Astrocyte (in vitro differentiated cells and primary cell): ENCODE data around the gene PCDH19. TPM values are rescaled to one million over a fixed set of nuclear protein-coding genes. Genes with fewer than 3 reads are reported as not detected.

Experiments used
- DNase-seq: peaks from one replicate; pipeline ENCODE4 v3.0.0-alpha.2; 2010; ENCODE audit warnings: low read depth
- FAIRE-seq: peaks from 2 replicates; lab custom pipeline; 2011; peaks lifted over from hg19 to GRCh38; lab: Jason Lieb, UNC
- H2AFZ ChIP-seq: 2 replicates; pipeline ENCODE4 v1.6.0; 2012; ENCODE audit warnings: low read depth, low read length, inconsistent platforms
- H3K27ac ChIP-seq: 2 replicates; pipeline ENCODE4 v1.5.1; 2011; ENCODE audit warnings: low read depth, low read length, inconsistent platforms
- H3K27me3 ChIP-seq: 2 replicates; pipeline ENCODE4 v1.6.0; 2011; ENCODE audit warnings: low read length, inconsistent platforms; ENCODE audit not compliant: insufficient read depth
- H3K36me3 ChIP-seq: 2 replicates; pipeline ENCODE4 v1.5.1; 2011; ENCODE audit warnings: low read length, inconsistent platforms; ENCODE audit not compliant: insufficient read depth
- H3K4me1 ChIP-seq: 2 replicates; pipeline ENCODE4 v1.5.1; 2011; ENCODE audit warnings: low read length, inconsistent platforms; ENCODE audit not compliant: insufficient read depth
- H3K4me2 ChIP-seq: 2 replicates; pipeline ENCODE4 v1.6.0; 2012; ENCODE audit warnings: low read length, inconsistent platforms
- H3K4me3 ChIP-seq: 2 replicates; pipeline ENCODE4 v1.5.1; 2011; ENCODE audit warnings: low read depth, mild to moderate bottlenecking, low read length, inconsistent platforms; ENCODE audit not compliant: insufficient read depth
- H3K79me2 ChIP-seq: 2 replicates; pipeline ENCODE4 v1.6.0; 2012; ENCODE audit warnings: mild to moderate bottlenecking, low read length, inconsistent platforms; ENCODE audit not compliant: insufficient read depth
- H3K9ac ChIP-seq: 2 replicates; pipeline ENCODE4 v1.6.0; 2012; ENCODE audit warnings: mild to moderate bottlenecking, low read length, inconsistent platforms
- H3K9me3 ChIP-seq: 2 replicates; pipeline ENCODE4 v1.5.1; 2012; ENCODE audit warnings: low read depth, mild to moderate bottlenecking, low read length, inconsistent platforms; ENCODE audit not compliant: insufficient read depth
- H4K20me1 ChIP-seq: 2 replicates; pipeline ENCODE4 v1.6.0; 2012; ENCODE audit warnings: low read length, inconsistent platforms; ENCODE audit not compliant: insufficient read depth
- H3K27ac Mint-ChIP-seq: one replicate; pipeline ENCODE4 v1.8.0; 2021; ENCODE audit warnings: mild to moderate bottlenecking, mixed read lengths; ENCODE audit not compliant: unreplicated experiment
- H3K27me3 Mint-ChIP-seq: one replicate; pipeline ENCODE4 v1.8.0; 2021; ENCODE audit warnings: low read depth, mixed read lengths; ENCODE audit not compliant: unreplicated experiment
- H3K36me3 Mint-ChIP-seq: one replicate; pipeline ENCODE4 v1.8.0; 2021; ENCODE audit warnings: low read depth, mixed read lengths; ENCODE audit not compliant: unreplicated experiment
- H3K4me1 Mint-ChIP-seq: one replicate; pipeline ENCODE4 v1.8.0; 2021; ENCODE audit warnings: low read depth, mixed read lengths; ENCODE audit not compliant: unreplicated experiment
- H3K4me3 Mint-ChIP-seq: one replicate; pipeline ENCODE4 v1.8.0; 2021; ENCODE audit warnings: mild to moderate bottlenecking, moderate library complexity, mixed read lengths; ENCODE audit not compliant: unreplicated experiment
- H3K9me3 Mint-ChIP-seq: one replicate; pipeline ENCODE4 v1.8.0; 2021; ENCODE audit warnings: mild to moderate bottlenecking, mixed read lengths; ENCODE audit not compliant: unreplicated experiment
- EZH2 ChIP-seq: IDR thresholded peaks from 2 replicates; pipeline ENCODE4 v1.6.1; 2012; ENCODE audit warnings: mild to moderate bottlenecking, low read length, inconsistent platforms; ENCODE audit not compliant: insufficient read depth
- total RNA-seq: library from RNA; stranded (reverse); gene quantifications from 2 replicates; pipeline ENCODE4 v1.2.1, GENCODE V29; 2021
- TF ChIP-seq, protein P1 (sequence below): IDR thresholded peaks from 2 replicates; pipeline ENCODE4 v1.5.1; 2011; ENCODE audit warnings: low read depth, mild to moderate bottlenecking, inconsistent platforms, low read length, moderate library complexity; ENCODE audit not compliant: insufficient read depth

PCDH19 gene
- total RNA-seq, 1 donor from 2014 or later = 11.6 TPM

DNA sequence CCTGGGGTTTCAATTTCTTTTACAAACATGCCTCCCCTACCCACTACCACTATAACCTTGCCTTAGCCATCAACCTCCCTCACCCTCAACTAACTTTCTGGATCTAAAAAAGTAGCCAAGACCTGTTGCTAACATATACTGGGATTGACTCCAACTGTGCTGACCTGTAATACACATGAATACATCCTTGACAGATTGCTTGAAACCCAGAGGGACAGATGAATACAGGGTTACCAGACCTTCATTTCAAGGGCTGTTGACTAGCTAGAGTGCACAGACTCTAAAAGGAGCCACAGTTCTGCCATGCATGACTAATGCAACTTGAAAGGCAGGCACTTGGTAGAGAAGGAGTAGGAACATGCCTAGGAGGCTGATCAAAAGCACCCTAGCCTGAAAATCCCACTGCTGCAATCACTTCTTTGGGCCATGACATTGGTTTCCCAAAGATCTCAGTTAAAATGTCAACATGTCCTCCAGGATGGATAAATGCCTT lies 121.0 kb downstream of the PCDH19 start:
- H3K27ac ChIP-seq = no peak overlapping the region
- Mint-ChIP-seq H3K4me1 (peaks cover 5% of the 10 kb centered on the region), H3K36me3 (no peaks in the 10 kb centered on the region), H3K9me3 (no peaks in the 10 kb centered on the region), H3K27ac (no peak overlapping the region), H3K4me3 (peak overlapping the region; percentile 28), H3K27me3 (no peaks in the 10 kb centered on the region)
- H3K9ac ChIP-seq = no peak overlapping the region
- no peaks in the 10 kb centered on the region for H3K27me3 ChIP-seq
- peak; percentile 83 for FAIRE-seq
- no peaks in the 10 kb centered on the region for H4K20me1 ChIP-seq
- no peak for DNase-seq
- no peaks in the 10 kb centered on the region for H3K36me3 ChIP-seq
- no peaks in the 10 kb centered on the region for H3K79me2 ChIP-seq
- no peaks in the 10 kb centered on the region for H3K9me3 ChIP-seq
- no peak overlapping the region for H3K4me3 ChIP-seq
- TF ChIP-seq EZH2 = no peak
- TF ChIP-seq, protein P1, sequence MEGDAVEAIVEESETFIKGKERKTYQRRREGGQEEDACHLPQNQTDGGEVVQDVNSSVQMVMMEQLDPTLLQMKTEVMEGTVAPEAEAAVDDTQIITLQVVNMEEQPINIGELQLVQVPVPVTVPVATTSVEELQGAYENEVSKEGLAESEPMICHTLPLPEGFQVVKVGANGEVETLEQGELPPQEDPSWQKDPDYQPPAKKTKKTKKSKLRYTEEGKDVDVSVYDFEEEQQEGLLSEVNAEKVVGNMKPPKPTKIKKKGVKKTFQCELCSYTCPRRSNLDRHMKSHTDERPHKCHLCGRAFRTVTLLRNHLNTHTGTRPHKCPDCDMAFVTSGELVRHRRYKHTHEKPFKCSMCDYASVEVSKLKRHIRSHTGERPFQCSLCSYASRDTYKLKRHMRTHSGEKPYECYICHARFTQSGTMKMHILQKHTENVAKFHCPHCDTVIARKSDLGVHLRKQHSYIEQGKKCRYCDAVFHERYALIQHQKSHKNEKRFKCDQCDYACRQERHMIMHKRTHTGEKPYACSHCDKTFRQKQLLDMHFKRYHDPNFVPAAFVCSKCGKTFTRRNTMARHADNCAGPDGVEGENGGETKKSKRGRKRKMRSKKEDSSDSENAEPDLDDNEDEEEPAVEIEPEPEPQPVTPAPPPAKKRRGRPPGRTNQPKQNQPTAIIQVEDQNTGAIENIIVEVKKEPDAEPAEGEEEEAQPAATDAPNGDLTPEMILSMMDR = no peak
- H2AFZ ChIP-seq = no peak overlapping the region
- no peak overlapping the region for H3K4me2 ChIP-seq
- H3K4me1 ChIP-seq = no peaks in the 10 kb centered on the region

DNA sequence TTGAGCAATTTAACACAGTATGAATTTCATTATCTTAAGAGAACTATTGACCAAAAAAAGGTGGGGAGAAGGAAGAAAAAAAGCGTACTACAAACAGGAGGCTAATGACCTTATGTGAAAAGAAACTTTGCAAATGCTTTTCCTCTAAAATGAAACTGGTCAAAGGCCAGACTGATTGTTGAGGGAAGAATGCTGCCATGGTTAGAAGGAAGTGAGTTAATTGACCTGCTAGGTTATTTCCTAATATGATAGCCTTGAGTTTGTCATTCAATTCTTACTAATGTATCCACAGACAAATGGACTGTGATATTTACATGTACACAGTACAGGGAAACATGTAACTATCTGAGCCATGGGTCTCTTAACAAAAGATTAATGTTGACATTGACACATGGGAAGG lies 132.8 kb downstream of the PCDH19 start:
- Histone ChIP-seq H3K27me3 (no peaks in the 10 kb centered on the region), H3K9me3 (no peaks in the 10 kb centered on the region), H3K4me1 (no peaks in the 10 kb centered on the region), H3K36me3 (no peaks in the 10 kb centered on the region), H2AFZ (no peak overlapping the region), H3K4me2 (no peak overlapping the region), H3K4me3 (no peak overlapping the region), H4K20me1 (no peaks in the 10 kb centered on the region), H3K9ac (no peak overlapping the region), H3K27ac (no peak overlapping the region), H3K79me2 (no peaks in the 10 kb centered on the region)
- FAIRE-seq (peak; percentile 70), DNase-seq (no peak)
- Mint-ChIP-seq H3K27me3 (no peaks in the 10 kb centered on the region), H3K36me3 (no peaks in the 10 kb centered on the region), H3K27ac (no peak overlapping the region), H3K4me1 (peaks cover 3% of the 10 kb centered on the region), H3K4me3 (no peak overlapping the region), H3K9me3 (no peaks in the 10 kb centered on the region)
- TF ChIP-seq, protein P1 = no peak
- no peak for TF ChIP-seq EZH2

- Mint-ChIP-seq H3K4me1 (peaks cover 3% of the 10 kb centered on the region), H3K9me3 (no peaks in the 10 kb centered on the region), H3K36me3 (no peaks in the 10 kb centered on the region), H3K27ac (no peak overlapping the region), H3K27me3 (no peaks in the 10 kb centered on the region), H3K4me3 (no peak overlapping the region)
- Histone ChIP-seq H3K9me3 (no peaks in the 10 kb centered on the region), H2AFZ (no peak overlapping the region), H3K79me2 (no peaks in the 10 kb centered on the region), H3K9ac (no peak overlapping the region), H3K4me2 (no peak overlapping the region), H3K27ac (no peak overlapping the region), H3K4me3 (no peak overlapping the region), H3K27me3 (no peaks in the 10 kb centered on the region), H3K36me3 (no peaks in the 10 kb centered on the region), H3K4me1 (no peaks in the 10 kb centered on the region), H4K20me1 (no peaks in the 10 kb centered on the region)
- DNase-seq (no peak), FAIRE-seq (no peak)
- TF ChIP-seq EZH2 = no peak
- TF ChIP-seq, protein P1 = no peak
Measured at GRCh38 chrX:100274916-100275315, 135.2 kb downstream of the PCDH19 start.
